Astrocyte of the spinal cord (primary cell): ENCODE data around the gene FCHSD2.
"Not testable (repeated sequence)": the region's sequence is repeated elsewhere in the genome, so short reads cannot be mapped to it uniquely, and the experiment has no call there.

Experiments
- DNase-seq: peaks from one replicate; pipeline ENCODE4 v3.0.0; 2011; ENCODE audit warnings: low read depth, low spot score
- H3K4me3 ChIP-seq: 2 replicates; pipeline ENCODE4 v1.5.1; 2011; ENCODE audit warnings: low read depth, mild to moderate bottlenecking, low read length, moderate library complexity
- CTCF ChIP-seq: IDR thresholded peaks from 2 replicates; pipeline ENCODE4 v1.5.1; 2012; ENCODE audit warnings: low read depth, mild to moderate bottlenecking, low read length, inconsistent platforms
- in situ Hi-C: cut with HindIII; loops from 2 replicates; pipeline ENCODE4 v1.10.0; 2017; ENCODE audit warnings: low sequenced_read_pairs

Gene FCHSD2

GRCh38 chr11:72860592-72860991, 281.5 kb downstream of the FCHSD2 start:
- TF ChIP-seq CTCF = no peak
- no peak for DNase-seq
- in situ Hi-C loops = no loop called here
- no peak overlapping the region for H3K4me3 ChIP-seq

- H3K4me3 ChIP-seq = no peak overlapping the region
- in situ Hi-C loops = no loop called here
- no peak for TF ChIP-seq CTCF
- no peak for DNase-seq
Observed at GRCh38 chr11:72860010-72860409, 282.1 kb downstream of the FCHSD2 start.

- in situ Hi-C loops = no loop called here
- H3K4me3 ChIP-seq = no peak overlapping the region
- DNase-seq = no peak
- TF ChIP-seq CTCF = no peak
Observed at GRCh38 chr11:72859126-72859525, 283.0 kb downstream of the FCHSD2 start.

DNA sequence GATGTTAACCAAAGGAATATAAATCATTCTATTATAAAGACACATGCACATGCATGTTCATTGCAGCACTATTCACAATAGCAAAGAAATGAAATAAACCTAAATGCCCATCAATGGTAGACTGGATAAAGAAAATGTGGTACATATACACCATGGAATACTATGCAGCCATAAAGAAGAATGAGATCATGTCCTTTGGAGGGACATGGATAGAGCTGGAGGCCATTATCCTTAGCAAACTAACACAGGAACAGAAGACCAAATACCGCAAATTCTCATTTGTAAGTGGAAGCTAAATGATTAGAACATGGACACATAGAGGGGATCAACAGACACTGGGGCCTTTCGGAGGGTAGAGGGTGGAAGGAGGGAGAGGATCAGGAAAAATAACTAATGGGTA, 283.9 kb downstream of the FCHSD2 start:
- in situ Hi-C loops, DNase-seq: not testable (repeated sequence)

GRCh38 chr11:72856551-72857345, 285.4 kb downstream of the FCHSD2 start:
- no peak overlapping the region for H3K4me3 ChIP-seq
- DNase-seq = peak; percentile 17
- no peak for TF ChIP-seq CTCF
- in situ Hi-C loops = no loop called here

More for the DNA sequence above, 283.9 kb downstream of the FCHSD2 start:
- H3K4me3 ChIP-seq = not testable (repeated sequence)

DNA sequence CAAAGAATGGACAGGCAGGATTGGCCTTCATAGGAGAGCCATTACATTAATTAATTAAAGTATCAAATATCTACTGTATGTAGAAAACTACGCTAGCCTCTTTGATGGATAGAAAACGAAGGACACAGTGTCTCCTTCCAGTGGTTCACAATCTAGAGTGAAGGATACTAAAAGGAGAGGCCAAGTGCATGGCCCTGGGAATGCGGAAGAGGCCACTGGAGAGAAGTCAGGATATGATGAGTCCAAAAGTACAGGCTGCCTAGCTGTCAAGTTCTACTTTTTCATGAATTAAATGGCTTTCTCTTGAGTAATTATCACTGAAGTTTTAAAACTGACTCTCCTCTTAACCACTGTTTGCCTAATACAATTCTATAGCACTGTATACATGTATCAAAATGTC, 286.1 kb downstream of the FCHSD2 start:
- no peak overlapping the region for H3K4me3 ChIP-seq
- in situ Hi-C loops = no loop called here
- no peak for TF ChIP-seq CTCF
- DNase-seq = no peak

GRCh38 chr11:72851726-72852125, 290.4 kb downstream of the FCHSD2 start:
- no peak for TF ChIP-seq CTCF
- no peak for DNase-seq
- in situ Hi-C loops = no loop called here
- H3K4me3 ChIP-seq = no peak overlapping the region
